Measurements from ENCODE around the gene LRRC71.
A peak's percentile ranks its signal among the peaks of the same experiment; 100 is the strongest.

The LRRC71 gene

GRCh38 chr1:156892190-156893047 is 28.0 kb upstream of the LRRC71 start:
- peak; percentile 85 for DNase-seq

DNA sequence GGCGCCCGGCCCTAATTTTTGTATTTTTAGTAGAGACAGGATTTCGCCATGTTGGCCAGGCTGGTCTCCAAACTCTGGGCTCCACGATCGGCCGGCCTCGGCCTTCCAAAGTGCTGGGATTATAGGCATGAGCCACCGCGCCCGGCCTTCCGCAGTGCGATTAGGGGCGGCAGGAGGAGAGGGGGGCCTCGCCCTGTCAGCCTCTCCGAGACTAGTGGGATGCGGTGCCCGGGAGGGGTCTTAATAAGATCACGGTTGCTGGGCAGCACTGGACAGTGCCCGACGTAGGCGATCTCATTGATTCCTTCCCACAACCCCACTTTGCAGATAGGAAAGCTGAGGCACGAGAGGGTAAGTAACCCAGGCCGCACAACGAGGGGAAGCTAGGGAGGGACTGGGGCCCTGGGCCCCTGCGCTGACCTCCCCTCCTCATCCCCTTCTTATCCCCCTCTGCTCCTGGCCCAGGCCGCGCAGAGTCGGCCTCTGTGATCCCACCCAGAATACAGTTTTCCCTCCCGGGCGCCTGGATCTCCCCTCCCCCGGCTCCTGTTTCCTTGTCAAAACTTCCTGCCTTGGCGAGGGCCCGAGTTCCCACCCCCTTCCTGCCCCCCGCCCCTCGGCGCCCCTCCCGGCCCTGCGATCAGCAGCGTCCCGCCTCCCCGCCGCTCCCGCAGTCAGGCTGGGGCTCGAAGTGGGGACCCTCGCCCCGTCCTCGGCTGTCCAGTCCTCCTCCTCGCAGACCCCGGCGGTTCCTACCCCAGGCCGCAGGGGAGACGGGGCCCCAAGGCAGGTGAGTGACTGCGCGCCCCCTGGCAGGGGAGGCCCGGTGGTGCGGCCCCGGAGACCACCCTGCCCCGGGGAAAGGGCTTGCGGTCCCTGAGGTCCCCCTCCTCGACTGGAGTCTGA is 27.1 kb upstream of the LRRC71 start, which contains the start of gene PEAR1:
Gene PEAR1 (plus strand): TSS at position 671 of the 906 bp plus-strand sequence. CDS start 10,209 bp downstream, outside the sequence.
- no peak for DNase-seq

DNA sequence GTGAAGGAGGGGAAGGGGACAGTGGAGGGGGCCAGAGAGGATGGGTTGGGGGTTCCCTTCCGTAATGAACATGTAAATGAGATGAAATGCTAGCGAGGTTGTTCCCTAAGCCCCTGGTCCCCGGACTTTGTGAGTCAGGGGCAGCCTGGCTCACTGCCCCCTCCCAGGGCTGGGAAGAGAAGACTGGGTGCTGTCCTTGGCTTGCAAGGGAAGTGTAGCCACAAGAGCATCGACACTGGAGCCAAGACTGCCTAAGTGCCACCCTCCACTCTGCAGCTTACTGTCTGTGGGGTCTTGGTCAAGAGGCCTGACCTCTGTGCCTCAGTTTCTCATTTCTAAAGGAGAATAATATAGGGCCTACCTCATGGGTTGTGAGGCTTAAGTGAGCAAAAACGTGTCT is 26.4 kb upstream of the LRRC71 start:
- DNase-seq: no peak

- DNase-seq: no peak
These were observed 25.5 kb upstream of the LRRC71 start for GRCh38 chr1:156894711-156895454.

DNA sequence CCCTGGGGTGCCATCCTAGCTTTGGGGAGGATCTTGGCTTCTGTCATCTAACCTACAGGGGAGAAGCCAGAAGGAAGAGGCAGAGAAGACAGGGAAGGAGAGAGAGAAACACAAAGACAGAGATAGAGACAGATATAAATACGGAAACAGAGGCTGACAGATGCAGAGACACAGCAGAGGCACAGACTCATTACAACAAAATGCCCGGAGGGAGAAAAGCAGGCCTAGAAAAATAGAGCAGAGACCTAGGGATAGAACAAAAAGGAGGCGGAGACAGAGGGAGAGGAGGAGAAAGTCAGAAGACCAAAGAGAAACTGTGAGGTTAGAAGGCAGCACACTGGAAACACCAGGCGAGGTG is 25.0 kb upstream of the LRRC71 start:
- no peak for DNase-seq

GRCh38 chr1:156895927-156896326 is 24.5 kb upstream of the LRRC71 start:
- no peak for DNase-seq

- DNase-seq: no peak
These were observed 23.9 kb upstream of the LRRC71 start for GRCh38 chr1:156896490-156897033.

- DNase-seq: no peak
These were observed 23.2 kb upstream of the LRRC71 start for GRCh38 chr1:156897078-156897825.

DNA sequence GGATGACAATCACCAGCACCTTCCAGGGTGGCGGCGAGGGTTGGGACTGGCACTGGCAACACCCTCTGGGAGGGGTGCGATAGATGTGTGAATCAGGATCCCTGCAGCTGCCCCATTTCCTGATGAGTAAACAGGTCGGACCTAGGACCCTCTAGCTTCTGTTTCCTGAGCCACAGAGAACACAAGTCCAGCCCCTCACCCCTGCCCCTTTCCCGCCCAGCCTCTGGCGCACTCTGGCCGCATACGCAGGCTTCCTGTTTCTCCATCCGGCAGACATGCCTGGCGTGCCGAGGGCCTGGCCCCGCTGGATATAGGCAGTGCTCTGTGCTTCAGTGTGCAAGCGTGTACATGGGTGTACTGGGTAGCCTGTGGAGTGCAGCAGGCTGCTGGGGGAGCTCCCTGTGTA is 22.3 kb upstream of the LRRC71 start:
- no peak for DNase-seq

DNA sequence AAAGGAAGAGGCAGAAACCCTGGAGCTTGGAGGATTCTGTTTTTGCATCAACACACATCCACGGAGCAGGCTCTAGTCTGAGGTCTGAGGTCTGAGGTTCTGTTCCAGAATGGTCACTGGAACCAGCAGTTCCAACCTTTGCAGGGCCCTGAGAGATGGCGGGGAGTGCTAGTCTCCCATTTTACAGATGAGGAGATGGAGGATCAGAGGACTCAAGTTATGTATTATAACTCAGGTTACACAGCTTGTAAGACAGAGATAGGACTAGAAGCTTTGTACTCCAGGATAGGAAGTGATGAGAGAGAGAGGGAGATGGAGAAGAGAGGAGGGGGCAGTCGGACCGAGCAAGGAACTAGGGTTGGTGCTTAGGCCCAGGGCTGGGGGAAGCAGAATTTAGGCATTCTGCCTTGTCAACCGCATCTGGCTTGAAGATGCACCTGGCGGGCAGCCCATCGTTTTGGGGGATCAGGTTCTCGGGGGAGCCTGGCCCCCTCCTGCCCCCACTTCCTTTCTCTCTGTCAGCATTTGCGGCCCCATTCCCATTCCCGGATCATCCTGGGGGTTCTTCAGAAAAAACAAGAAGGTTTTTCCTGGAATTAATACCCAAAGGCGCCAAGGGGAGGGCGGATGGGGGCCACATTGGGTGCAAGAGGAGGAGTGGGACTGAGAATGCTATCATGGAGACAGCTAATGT is 21.3 kb upstream of the LRRC71 start:
- no peak for DNase-seq

- no peak for DNase-seq
These were observed 20.3 kb upstream of the LRRC71 start for GRCh38 chr1:156899956-156900718.

DNA sequence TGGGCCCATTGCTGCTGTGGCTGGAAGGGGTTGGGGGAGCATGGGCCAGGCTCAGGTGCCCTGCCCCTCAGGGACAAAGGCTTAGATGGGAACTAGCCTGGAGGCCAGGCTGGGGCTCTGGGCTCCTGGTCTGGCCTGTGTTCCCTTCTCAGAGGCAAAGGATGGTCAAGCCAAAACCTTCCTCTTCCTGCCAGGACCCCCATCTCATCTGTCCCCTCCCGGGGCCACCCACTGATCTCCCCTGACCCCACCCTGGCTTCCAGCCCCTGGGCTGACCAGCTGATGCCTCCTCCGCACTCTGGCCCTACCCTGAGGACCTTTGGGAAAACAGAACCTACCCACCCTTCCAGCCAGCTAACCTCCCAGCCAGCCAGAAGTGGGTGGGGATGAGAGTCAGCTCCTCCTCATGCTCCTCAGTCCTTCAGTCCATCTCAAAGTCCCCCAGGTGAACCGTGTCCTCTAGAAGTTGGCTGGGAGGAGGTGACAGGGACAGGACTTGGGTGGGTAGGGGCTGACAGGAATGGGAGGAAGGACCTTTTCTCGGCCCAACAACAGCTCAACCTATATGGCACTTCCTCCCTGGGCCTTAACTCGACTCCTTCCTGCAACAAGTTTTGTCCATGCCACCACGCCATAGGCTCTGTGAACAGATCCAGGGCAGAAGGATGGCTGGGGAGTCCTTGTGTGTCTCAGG is 19.4 kb upstream of the LRRC71 start:
- no peak for DNase-seq

GRCh38 chr1:156901590-156901900 is 18.9 kb upstream of the LRRC71 start:
- no peak for DNase-seq

- DNase-seq: no peak
These were observed 18.2 kb upstream of the LRRC71 start for GRCh38 chr1:156901966-156902915.

DNA sequence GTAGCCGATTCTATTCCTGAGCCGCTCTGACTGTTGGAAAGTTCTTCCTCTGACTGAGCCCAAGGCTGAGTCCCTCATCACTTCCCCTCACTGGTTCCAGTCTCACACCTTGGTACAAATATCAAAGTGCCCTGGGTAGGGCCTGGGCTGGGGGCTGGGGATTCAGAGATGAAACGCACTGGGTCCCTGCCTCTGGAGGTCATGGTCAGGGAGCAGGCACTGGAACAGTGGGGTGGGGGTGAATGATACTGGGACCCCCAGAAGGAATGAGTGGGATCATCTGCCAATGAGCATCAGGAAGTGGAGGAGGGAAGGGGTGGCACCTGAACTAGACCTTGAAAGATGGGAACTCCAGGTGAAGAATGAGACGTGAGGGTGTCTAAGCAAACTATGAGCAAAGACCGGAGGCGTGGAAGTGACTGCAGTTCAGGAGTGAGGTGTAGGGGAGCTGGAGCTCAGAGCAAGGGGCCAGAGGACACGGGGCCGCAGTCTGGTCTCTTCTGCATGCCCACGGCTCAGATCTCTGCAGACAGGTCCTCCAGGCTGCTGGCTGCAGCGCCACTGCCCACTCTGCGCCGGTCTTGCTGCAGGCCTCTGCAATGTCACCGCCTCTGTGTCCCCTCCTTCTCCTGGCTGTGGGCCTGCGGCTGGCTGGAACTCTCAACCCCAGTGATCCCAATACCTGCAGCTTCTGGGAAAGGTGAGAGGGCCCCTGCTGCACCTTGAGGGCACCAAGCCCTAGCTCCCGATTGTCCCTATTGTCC is 16.9 kb upstream of the LRRC71 start:
- DNase-seq: no peak

DNA sequence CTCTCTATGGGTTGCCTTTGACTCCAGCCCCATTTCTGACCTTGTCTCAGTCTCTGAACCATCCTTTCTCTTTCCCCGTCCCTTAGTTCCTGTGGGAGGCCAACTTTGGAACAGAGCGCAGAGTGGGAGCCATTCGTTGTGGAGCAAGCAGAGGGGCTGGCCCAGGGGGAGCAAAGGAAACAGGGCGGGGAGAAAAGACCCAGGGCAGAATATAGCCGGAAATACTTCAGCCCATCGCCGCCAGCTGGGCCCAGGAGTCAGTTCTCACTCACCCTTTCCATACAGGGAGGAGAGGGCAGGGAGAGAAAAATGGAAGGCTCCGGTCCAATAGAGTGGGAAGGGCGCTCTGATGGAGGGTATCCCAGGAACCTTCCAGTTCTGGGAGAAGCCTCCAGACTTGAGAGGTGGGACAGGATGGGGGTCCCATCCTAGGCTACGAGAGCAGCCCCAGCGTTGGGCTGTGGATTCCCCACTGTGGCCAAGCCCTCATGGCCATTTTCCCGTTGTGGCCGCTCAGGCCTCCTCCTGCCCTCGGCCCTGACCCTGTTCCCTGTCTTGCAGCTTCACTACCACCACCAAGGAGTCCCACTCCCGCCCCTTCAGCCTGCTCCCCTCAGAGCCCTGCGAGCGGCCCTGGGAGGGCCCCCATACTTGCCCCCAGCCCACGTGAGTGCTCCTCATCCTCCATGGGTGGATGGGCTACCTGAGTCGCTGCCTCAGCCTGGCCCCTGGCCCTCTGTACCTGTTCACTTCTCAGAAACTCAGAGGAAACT is 16.1 kb upstream of the LRRC71 start:
- DNase-seq: no peak

DNA sequence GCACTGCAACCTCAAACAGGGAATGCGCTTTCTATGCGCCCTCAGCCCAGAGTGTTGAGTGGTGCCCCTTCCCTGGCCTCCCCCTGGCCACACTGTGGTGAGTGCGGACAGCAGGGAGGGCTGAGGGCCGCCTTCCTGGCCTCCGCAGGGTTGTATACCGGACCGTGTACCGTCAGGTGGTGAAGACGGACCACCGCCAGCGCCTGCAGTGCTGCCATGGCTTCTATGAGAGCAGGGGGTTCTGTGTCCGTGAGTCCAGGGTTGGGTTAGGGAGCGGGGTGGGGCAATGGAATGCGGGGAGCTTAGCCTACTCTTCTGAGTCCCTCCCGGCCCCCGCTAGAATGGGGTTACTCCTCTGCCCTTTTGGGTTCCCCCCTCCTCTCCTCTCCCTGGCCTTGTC is 15.3 kb upstream of the LRRC71 start:
- DNase-seq: no peak

All from CD4-positive, alpha-beta T cell treated with Interleukin-1 beta for 1 hour (primary cell).